ENCODE data around the gene ATP6V0D1.

The ATP6V0D1 gene

DNA sequence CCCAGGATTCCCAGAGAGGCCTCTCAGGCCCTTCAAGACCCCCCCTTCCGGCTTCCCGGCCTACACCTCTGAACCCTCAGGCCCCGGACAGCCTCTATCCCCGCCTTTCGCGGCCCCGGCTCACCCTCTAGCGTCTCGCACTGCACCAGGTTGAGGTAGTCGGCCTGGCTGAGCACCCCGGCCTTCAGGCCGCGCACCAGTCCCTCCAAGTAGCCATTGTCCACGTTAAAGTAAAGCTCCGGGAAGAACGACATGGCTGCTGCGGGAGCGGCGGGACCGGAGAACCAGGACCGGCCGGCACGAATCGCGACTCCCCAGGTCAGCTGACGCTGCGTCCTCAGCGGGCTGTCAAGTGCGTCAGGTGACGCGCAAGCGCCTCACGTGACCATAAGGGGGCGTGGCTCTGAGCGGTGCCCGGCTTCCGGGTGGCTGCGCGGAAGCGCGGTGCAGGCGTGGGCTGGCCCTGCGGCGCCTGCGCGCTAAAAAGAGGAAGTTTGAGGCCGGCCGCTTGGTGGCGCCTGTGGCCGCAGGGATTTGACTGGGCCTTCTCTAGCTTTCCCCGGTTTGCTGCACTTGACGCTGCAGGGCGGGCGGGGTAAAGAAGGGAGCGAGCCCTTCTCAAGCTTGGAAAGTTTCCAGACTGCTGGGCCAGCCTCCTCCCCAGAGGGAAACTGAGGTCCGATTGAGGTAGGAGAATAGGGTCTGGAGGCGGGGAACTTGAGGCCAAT, at the start of gene ATP6V0D1:
Gene ATP6V0D1, minus strand, starts transcription at position 325 of the 728 bp plus-strand sequence. Its CDS starts 71 bp downstream, at position 254.
- TF ChIP-seq, protein P1, sequence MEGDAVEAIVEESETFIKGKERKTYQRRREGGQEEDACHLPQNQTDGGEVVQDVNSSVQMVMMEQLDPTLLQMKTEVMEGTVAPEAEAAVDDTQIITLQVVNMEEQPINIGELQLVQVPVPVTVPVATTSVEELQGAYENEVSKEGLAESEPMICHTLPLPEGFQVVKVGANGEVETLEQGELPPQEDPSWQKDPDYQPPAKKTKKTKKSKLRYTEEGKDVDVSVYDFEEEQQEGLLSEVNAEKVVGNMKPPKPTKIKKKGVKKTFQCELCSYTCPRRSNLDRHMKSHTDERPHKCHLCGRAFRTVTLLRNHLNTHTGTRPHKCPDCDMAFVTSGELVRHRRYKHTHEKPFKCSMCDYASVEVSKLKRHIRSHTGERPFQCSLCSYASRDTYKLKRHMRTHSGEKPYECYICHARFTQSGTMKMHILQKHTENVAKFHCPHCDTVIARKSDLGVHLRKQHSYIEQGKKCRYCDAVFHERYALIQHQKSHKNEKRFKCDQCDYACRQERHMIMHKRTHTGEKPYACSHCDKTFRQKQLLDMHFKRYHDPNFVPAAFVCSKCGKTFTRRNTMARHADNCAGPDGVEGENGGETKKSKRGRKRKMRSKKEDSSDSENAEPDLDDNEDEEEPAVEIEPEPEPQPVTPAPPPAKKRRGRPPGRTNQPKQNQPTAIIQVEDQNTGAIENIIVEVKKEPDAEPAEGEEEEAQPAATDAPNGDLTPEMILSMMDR (IDR thresholded peaks at IDR 0.05; ENCODE audit: low read depth, low read length, missing control alignments), result peak; percentile 88
- peak within 1 kb of the TSS; percentile 96 for H3K4me3 ChIP-seq (replicated peaks; ENCODE audit: low read depth, low read length)
- DNase-seq (ENCODE audit: extremely low read depth, low read depth), result peak; percentile 89

DNA sequence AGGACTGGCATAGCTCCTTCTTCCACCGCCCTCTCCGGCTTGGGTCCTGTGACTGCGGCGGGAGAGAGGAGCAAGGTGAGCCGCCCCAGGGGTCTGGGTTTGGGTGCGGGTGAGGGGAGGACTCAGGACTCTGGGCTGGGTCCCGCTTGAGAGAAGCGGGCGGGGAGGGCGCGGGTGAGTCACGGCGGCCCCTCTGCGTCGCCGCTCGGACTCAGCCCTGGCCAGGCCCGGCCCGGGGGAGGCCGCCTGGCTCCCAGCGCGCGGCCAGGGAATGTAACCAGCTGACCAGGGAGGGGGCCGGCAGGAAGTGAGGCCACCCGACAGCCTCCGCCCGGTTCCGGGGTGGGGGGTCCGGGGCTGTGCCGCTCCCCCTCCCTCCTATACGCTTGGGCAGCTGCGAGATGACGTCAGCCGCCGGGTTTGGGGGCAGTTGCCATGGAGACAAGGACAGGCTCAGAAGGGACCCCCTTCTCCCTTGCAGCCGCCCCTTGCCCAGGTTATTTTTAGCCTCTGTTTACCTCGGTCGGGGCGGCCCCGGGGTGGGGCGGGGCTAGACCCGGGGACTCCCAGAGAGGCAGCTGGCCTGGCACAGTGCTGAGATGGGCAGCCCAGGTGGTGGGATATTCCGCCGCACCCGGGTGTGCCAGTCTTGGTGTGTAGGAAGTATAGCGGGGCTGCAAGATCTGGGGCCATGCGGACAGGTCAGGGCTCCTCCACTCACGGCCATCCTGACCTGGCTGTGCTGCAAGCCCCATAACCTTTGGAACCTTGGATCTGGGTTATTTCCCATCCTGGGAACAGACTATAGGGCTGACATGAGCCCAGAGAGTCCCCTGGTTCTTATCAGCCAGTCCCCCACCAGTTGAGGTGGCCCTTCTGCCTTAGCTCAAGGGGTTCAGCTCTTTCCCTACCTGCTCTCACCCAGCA, 49.3 kb upstream of the ATP6V0D1 start:
- no peak for DNase-seq (ENCODE audit: extremely low read depth, low read depth)
- H3K4me3 ChIP-seq (replicated peaks; ENCODE audit: low read depth, low read length), result peak overlapping the region; percentile 79
- TF ChIP-seq, protein P1 (IDR thresholded peaks at IDR 0.05; ENCODE audit: low read depth, low read length, missing control alignments), result no peak

DNA sequence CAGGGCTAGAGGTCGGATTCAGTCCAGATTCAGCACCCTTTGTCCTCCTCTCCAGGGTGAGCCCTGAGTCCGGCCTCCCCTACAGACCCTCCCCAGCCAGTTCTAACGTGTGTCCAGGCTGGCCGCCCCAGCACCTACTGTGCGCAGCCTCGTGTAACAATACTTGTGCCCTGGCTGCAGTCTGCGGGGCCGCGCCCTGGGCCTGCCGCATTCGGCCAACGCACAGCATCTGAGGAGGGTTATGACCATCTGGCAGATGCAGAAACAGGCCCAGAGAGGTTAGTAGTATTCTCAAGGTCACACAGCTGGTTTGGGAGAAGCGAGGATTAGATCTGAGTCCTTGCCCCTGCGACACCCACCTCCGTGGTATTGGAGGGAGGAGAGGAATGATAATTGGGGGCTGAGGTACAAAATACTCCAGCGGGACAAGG, 48.6 kb upstream of the ATP6V0D1 start:
- DNase-seq (ENCODE audit: extremely low read depth, low read depth), result no peak
- TF ChIP-seq, protein P1 (IDR thresholded peaks at IDR 0.05; ENCODE audit: low read depth, low read length, missing control alignments), result no peak
- peak overlapping the region; percentile 79 for H3K4me3 ChIP-seq (replicated peaks; ENCODE audit: low read depth, low read length)

DNA sequence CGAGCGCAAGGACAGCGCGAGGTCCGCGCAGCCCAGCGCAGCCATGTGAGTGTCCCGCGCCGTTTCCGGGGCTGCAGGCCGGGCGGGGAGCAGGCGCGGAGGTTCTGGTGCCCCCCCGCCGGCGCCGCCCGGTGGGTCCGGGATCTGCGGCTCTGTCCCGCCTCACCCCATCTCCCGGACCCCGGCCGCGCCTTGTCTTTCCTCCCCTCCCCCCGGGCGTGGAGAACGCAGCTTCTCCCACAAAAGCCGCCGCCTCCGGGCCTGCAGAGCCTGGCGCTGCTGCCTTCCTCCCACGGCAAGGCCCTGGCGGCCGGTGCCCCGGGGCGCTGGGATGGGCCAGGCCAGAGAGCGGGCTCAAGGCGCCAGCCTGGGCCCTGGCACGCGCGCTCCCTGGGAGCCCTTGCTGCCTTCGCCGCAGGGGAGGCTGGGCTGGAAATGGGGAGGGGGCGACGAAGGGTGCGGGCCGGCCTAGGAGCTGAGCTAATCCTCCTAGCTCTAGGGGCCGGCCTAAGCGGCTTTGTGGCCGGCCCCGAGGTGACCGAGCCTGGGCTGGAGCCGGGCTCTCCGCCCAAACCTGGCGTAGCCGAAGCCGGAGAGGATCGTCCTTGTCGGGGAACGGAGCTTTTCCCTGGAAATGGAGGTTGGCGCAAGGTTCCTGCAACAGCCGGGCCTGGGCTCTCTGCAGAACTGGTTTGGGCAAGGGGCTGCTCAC, 48.1 kb upstream of the ATP6V0D1 start:
- TF ChIP-seq, protein P1 (IDR thresholded peaks at IDR 0.05; ENCODE audit: low read depth, low read length, missing control alignments), result no peak
- H3K4me3 ChIP-seq (replicated peaks; ENCODE audit: low read depth, low read length), result peak overlapping the region; percentile 79
- no peak for DNase-seq (ENCODE audit: extremely low read depth, low read depth)

DNA sequence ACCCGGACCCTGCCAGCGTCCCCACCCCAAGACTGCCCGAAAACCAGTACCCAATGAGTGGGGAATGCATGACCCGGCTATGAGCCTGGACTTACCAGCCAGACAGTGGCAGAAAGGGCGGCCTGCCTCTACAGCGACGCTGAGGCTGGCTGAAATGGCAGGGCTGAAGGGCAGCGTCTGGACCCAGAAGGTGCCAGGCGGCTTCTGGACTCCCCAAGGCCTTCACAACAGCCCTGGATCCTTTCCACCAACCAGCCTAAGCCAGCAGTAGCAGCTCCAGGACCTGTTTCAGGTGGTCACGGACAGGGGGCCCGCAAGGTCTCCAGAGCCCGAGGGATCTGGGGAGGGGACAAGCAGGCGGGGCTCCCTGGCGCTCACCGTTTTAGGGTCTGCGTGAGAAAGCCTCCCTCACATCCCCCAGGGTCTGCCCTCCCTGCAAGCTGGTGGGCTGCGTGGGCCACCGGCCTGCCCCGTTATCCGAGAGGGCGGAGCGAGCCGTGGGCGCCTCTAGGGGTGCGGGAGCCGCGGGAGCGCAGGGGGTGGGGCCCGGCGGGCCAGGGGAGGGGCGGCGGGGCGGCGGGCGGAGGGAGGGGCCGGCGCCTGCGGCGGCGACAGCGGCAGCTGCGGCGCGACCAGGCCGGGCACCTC, 47.4 kb upstream of the ATP6V0D1 start, which contains the start of gene RIPOR1:
Gene RIPOR1, plus strand, starts transcription at position 608 of the 648 bp plus-strand sequence. CDS start 9,618 bp downstream, outside the sequence.
- TF ChIP-seq, protein P1 (IDR thresholded peaks at IDR 0.05; ENCODE audit: low read depth, low read length, missing control alignments), result no peak
- DNase-seq (ENCODE audit: extremely low read depth, low read depth), result no peak

More for the DNA sequence above, 47.4 kb upstream of the ATP6V0D1 start, which contains the start of gene RIPOR1:
- H3K4me3 ChIP-seq (replicated peaks; ENCODE audit: low read depth, low read length), result peak within 1 kb of the TSS; percentile 79
